GM18861 (cell line): ENCODE measurements around the gene PGA4.
"Not testable (repeated sequence)": the region's sequence is repeated elsewhere in the genome, so short reads cannot be mapped to it uniquely, and the experiment has no call there.

ENCODE experiments used
- ATAC-seq: cut with Tn5 transposase; IDR thresholded peaks from one replicate; pipeline ENCODE4 v1.9.1; 2021; ENCODE audit not compliant: unreplicated experiment

The PGA4 gene

GRCh38 chr11:61222047-61222446 lies at the start of gene PGA4:
TSS of gene PGA4 (plus strand) at chr11:61222347. CDS start at chr11:61222401, 54 bp downstream.
- ATAC-seq: not testable (repeated sequence)

- ATAC-seq: no peak
These were observed 49.8 kb upstream of the PGA4 start for GRCh38 chr11:61172356-61172755.

GRCh38 chr11:61172888-61173287 lies 49.3 kb upstream of the PGA4 start:
- no peak for ATAC-seq

GRCh38 chr11:61173456-61173855 lies 48.7 kb upstream of the PGA4 start:
- ATAC-seq: no peak

- no peak for ATAC-seq
These were observed 47.9 kb upstream of the PGA4 start for GRCh38 chr11:61174273-61174672.

GRCh38 chr11:61174949-61175348 lies 47.2 kb upstream of the PGA4 start:
- no peak for ATAC-seq

- ATAC-seq: no peak
These were observed 45.7 kb upstream of the PGA4 start for GRCh38 chr11:61176446-61176845.

- ATAC-seq: not testable (repeated sequence)
These were observed 41.9 kb upstream of the PGA4 start for GRCh38 chr11:61180205-61180604.

- no peak for ATAC-seq
These were observed 40.7 kb upstream of the PGA4 start for GRCh38 chr11:61181489-61181888.

GRCh38 chr11:61183645-61184044 lies 38.5 kb upstream of the PGA4 start:
- ATAC-seq: no peak

- ATAC-seq: no peak
These were observed 35.6 kb upstream of the PGA4 start for GRCh38 chr11:61186504-61186903.

GRCh38 chr11:61187505-61188130 lies 34.5 kb upstream of the PGA4 start:
- no peak for ATAC-seq

GRCh38 chr11:61189933-61190332 lies 32.2 kb upstream of the PGA4 start:
- ATAC-seq: no peak

GRCh38 chr11:61193596-61193995 lies 28.6 kb upstream of the PGA4 start:
- ATAC-seq: no peak

- ATAC-seq: no peak
These were observed 27.9 kb upstream of the PGA4 start for GRCh38 chr11:61194169-61194671.

- ATAC-seq: no peak
These were observed 27.0 kb upstream of the PGA4 start for GRCh38 chr11:61194981-61195695.

- no peak for ATAC-seq
These were observed 26.4 kb upstream of the PGA4 start for GRCh38 chr11:61195719-61196118.

- no peak for ATAC-seq
These were observed 23.8 kb upstream of the PGA4 start for GRCh38 chr11:61198361-61198760.

- no peak for ATAC-seq
These were observed 23.1 kb upstream of the PGA4 start for GRCh38 chr11:61198948-61199523.

GRCh38 chr11:61201476-61201875 lies 20.7 kb upstream of the PGA4 start:
- ATAC-seq: no peak

GRCh38 chr11:61202950-61203746 lies 19.0 kb upstream of the PGA4 start, which contains the start of gene PGA3:
TSS of gene PGA3 (plus strand) at chr11:61203515. CDS start at chr11:61203565, 50 bp downstream.
- ATAC-seq: not testable (repeated sequence)
